AG08396 (cell line): ENCODE data around the gene ACTA2.
A peak's percentile ranks its signal among the peaks of the same experiment; 100 is the strongest.

Experiments used
- DNase-seq: peaks from one replicate; pipeline ENCODE4 v3.0.0; 2012; ENCODE audit warnings: low spot score, mixed read lengths

ACTA2 gene

DNA sequence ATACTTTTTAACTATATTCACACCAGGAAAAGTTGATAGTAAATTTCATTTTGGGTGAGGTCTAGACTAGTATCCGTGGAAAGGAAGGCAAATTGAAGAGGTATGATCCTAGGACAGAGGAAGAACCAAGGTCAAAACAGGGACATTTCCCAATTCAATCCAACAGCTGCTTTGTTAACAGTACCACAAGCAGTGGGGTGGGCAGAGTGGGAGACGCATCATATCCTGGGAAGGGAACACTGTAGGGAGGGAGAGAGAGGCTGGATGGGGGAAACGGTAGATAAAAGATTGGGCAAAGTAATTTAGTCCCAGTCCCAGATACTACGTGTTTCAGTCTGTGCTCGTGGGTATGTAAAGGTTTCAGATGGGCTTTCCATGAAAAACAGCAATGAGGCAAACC lies 28.9 kb upstream of the ACTA2 start:
- no peak for DNase-seq

- no peak for DNase-seq
Observed at GRCh38 chr10:88980800-88981199, 28.2 kb upstream of the ACTA2 start.

GRCh38 chr10:88980247-88980646 lies 27.7 kb upstream of the ACTA2 start:
- no peak for DNase-seq

DNA sequence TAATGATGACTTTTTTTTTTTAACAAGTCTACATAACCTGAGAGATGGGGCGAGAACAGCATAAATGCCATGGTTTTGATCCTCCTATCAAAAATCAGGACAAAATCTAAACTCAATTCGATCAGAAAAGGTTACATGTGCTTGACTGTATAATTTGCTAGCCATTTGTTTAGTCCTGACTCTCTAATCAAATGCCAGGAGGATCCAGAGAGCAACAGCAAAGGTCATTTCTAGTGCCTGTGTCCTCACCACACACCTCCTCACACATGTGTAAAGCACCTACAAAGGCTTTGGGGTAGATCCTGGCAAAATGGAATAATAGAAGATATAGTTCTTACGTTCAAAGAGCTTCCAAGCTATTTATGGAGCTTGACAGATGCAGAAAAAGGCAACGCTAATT lies 27.0 kb upstream of the ACTA2 start:
- no peak for DNase-seq

- DNase-seq = peak; percentile 77
Observed at GRCh38 chr10:88979153-88979562, 26.6 kb upstream of the ACTA2 start.

DNA sequence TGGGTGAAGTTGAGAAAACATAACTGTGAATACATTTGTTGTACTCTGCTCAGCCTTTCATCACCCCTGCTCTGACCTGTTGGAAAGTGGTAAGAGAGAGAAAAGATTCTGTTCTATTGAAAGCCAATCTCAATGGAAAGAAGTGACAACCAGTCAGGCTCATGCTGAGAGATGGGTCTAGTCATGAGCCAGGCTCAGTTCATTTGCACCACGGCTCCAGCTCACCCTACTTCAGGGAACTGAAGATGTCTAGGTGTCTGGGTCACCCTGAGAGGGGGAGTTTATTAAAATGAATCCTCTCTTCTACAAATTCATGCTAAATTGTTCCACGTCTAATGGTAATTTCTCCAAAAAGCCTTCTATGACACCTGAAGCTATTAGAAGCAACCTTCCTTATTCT lies 25.9 kb upstream of the ACTA2 start:
- DNase-seq = no peak

DNA sequence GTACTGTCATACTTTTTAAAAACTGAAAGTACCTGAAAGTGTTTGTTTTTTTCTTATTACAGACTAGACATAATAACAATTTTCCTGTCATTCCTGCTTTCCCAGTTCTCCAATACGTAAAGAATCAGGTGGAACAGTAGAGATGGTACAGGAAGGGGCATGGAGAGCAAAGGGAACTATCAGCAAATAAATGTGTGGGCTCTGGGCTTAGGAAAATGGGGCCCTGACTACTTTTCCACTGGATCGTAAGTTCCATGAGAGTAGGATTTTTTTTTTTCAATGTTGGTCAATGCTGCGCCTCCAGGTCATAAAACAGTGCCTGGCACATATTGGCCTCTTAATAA lies 22.8 kb upstream of the ACTA2 start:
- DNase-seq = no peak

GRCh38 chr10:88974446-88975376 lies 22.1 kb upstream of the ACTA2 start:
- DNase-seq = no peak

DNA sequence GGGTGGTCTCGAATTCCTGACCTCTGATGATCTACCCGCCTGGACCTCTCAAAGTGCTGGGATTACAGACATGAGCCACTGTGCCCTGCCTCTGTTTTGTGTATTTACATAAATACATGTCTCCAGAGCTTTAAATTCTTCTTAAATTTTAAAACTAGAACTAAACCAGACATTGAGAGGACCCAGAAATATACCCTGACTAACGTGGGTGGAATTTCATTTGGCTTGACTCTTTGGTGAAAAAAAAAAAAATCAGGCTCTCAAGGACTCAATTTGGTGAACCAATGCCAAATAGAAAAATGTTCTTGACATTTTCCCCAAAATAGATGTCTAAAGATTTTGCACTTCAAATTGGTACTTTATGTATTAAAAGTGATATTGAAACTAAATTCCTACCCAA lies 21.4 kb upstream of the ACTA2 start:
- no peak for DNase-seq

DNA sequence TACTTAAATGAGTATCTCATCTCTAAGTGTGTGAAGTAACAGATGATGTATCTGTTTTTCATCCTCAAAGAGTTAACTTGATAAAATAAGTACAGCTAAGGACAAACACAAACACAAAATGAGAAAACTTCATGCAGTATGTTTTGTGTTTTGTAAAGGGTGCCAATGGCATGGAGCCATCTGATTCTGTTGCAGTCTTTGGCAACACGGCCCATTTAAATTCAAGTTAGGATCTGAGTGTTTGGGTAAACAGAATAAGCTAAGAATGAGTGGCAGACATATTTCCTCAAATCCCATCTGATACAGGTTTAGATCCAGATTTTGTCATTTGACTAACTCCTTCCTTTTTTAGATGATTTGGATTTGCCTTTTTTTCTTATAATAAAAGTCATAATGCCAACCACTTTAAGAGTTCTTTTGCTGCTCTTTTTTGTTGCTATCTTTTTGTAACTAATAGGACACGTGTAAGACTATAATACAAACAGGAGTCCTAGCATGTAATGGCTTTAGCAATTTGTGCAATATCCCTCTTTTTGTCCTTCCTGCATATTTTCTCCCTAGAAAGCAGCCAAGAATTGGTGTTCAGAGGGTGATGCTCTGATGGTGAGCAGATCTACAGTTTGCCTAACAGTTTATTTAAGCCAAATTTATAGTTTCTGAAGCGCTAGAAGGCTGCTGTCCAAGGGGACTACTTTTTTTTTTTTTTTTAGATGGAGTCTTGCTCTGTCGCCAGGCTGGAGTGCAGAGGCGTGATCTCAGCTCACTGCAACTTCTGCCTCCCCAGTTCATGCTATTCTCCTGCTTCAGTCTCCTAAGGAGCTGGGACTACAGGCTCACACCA lies 18.9 kb upstream of the ACTA2 start:
- no peak for DNase-seq

GRCh38 chr10:88968391-88968790 lies 15.8 kb upstream of the ACTA2 start:
- DNase-seq = no peak

DNA sequence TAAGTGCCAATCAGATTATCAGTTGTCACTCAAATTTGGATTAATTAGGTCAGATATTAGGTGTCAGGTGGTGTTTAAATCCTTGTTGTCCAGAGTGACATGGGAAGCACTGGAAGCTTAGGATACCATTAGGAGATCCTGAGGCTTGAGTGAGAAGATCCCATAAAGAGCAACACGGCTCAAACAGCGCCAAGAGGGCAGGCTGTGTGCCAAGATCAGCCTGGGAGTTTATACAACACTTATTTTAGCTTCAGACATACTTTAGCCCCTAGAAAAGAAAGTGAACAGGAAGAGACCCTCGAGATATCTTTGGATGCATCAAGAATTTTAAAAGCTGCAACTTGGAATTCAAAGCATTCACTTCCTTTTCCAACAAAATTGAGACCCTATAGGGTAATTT lies 14.2 kb upstream of the ACTA2 start:
- no peak for DNase-seq

GRCh38 chr10:88964869-88965415 lies 12.4 kb upstream of the ACTA2 start:
- DNase-seq = no peak

DNA sequence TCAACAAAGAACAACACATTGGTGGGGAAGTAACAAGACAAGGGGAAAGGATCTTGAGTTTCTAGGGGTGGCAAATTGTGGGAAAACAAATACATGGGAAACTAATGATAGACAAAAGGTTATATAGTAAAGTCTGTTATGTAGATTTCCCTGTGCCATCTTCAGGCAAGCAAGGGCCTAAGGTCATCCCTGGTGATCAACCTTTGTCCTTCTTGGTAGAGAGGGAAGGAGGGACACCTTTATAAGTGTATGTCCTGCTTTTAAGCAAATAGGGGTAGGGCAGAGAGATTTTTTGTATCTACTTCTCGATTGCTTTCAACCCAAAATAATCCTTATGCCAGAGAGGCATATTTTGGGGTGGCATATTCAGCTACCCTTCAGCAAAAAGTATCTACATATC lies 11.8 kb upstream of the ACTA2 start:
- no peak for DNase-seq

GRCh38 chr10:88963318-88963717 lies 10.7 kb upstream of the ACTA2 start:
- no peak for DNase-seq

GRCh38 chr10:88962336-88962735 lies 9.8 kb upstream of the ACTA2 start:
- DNase-seq = no peak

DNA sequence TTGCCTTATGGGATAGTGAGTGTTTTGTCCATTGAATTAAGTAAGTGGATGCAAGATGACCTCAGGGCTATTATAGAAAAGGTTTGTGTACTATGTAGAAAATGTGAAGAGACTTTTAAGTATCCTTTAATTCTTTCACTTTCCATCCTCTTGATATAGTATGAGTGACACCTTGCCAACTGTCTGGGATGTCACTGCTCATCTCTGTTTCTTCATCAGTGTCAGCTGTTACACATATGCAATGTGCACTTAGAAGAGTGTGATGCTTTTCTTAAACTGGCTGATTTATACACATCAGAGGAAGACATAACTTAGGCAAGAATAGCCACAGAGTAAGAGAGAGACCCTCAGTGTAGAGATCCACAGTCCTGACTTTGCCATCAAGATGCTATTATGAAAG lies 8.7 kb upstream of the ACTA2 start:
- DNase-seq = no peak

DNA sequence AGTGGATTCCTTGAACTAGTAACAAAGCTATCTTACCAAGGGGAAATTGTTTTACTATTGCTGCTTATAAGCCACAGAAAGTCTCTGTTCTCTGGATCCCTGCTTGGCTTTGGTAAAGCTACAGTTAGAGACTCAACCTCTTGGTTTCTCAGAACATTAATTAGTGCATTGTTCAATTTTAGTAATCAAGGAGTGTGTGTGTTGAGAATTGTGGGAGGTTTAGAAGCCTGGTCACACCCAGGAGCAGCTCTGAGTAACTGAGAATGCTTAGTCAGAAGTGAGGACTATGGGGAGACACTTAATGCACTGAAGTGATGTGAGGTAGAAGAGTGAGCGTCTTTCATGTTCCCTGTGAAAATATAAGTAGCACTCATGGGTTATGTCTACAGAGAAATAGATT lies 8.2 kb upstream of the ACTA2 start:
- DNase-seq = no peak

DNA sequence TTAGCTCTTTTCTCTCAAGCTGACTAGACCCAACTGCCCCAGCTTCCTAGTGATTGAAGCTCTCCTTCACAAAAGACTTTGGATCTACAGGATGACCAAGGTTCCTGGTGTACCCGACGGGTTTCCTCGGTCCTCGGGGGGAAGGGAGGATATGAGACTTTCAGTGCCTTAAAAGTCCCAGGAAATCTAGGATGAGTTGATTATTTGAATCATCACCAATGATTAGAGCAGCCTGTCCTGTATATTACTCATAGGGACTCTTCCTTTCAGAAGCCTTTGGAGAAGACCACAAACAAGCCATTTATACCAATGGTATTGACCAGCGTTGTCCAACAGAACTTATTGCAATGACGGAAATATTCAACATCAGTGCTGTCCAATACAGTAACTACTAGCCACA lies 6.1 kb upstream of the ACTA2 start:
- no peak for DNase-seq

- DNase-seq = no peak
Observed at GRCh38 chr10:88957381-88957780, 4.8 kb upstream of the ACTA2 start.

DNA sequence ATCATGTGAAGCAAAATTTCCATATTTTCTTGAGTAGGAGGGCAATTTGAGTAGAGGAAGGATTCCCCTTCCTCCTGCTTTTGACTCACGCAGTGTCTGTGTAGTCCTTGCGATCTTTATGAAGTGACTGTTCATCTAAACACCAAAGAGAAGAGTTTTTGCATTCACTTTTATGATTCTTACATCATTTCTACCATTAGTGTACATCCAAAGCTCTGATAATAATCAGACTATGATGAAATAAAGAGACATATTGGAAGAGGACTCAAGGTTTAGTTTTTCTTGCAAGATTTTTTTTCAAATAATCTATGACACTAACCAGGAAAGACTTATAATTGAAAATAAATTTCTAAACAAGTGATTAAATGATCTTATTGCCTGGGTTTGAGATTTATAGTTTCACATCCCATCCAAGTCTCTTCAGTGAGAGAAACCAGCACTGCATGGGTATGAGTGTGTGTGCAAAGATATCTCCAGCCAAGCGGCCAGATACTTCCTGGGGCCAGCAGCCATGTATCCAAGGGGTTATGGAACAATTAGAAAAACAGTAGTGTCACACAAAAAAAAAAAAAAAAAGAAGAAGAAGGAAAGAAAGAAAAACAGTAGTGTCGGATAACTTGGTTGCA lies 2.0 kb upstream of the ACTA2 start:
- DNase-seq = no peak

DNA sequence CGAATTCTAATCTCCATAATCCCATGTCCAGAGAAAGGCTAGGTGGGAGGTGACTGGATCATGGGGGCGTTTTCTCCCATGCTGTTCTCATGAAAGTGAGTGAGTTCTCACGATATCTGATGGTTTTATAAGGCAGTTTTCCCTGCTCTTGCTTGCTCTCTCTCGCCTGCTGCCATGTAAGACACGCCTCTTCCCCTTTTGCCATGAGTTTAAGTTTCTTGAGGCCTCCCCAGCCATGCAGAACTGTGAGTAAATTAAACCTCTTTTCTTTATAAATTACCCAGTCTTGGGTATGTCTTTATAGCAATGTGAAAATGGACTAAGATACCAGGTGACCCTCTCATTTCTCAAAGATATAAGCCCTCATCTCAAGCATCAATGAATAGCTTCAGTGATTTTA lies 1.1 kb upstream of the ACTA2 start:
- no peak for DNase-seq
